NCI-H2227 (cell line): ENCODE results near the gene CASZ1.

Experiments
- DNase-seq: peaks from one replicate; lab custom pipeline; 2025; ENCODE audit not compliant: unreplicated experiment; lab: John Stamatoyannopoulos, UW

Gene CASZ1, protein sequence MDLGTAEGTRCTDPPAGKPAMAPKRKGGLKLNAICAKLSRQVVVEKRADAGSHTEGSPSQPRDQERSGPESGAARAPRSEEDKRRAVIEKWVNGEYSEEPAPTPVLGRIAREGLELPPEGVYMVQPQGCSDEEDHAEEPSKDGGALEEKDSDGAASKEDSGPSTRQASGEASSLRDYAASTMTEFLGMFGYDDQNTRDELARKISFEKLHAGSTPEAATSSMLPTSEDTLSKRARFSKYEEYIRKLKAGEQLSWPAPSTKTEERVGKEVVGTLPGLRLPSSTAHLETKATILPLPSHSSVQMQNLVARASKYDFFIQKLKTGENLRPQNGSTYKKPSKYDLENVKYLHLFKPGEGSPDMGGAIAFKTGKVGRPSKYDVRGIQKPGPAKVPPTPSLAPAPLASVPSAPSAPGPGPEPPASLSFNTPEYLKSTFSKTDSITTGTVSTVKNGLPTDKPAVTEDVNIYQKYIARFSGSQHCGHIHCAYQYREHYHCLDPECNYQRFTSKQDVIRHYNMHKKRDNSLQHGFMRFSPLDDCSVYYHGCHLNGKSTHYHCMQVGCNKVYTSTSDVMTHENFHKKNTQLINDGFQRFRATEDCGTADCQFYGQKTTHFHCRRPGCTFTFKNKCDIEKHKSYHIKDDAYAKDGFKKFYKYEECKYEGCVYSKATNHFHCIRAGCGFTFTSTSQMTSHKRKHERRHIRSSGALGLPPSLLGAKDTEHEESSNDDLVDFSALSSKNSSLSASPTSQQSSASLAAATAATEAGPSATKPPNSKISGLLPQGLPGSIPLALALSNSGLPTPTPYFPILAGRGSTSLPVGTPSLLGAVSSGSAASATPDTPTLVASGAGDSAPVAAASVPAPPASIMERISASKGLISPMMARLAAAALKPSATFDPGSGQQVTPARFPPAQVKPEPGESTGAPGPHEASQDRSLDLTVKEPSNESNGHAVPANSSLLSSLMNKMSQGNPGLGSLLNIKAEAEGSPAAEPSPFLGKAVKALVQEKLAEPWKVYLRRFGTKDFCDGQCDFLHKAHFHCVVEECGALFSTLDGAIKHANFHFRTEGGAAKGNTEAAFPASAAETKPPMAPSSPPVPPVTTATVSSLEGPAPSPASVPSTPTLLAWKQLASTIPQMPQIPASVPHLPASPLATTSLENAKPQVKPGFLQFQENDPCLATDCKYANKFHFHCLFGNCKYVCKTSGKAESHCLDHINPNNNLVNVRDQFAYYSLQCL (N-terminal part only)

DNA sequence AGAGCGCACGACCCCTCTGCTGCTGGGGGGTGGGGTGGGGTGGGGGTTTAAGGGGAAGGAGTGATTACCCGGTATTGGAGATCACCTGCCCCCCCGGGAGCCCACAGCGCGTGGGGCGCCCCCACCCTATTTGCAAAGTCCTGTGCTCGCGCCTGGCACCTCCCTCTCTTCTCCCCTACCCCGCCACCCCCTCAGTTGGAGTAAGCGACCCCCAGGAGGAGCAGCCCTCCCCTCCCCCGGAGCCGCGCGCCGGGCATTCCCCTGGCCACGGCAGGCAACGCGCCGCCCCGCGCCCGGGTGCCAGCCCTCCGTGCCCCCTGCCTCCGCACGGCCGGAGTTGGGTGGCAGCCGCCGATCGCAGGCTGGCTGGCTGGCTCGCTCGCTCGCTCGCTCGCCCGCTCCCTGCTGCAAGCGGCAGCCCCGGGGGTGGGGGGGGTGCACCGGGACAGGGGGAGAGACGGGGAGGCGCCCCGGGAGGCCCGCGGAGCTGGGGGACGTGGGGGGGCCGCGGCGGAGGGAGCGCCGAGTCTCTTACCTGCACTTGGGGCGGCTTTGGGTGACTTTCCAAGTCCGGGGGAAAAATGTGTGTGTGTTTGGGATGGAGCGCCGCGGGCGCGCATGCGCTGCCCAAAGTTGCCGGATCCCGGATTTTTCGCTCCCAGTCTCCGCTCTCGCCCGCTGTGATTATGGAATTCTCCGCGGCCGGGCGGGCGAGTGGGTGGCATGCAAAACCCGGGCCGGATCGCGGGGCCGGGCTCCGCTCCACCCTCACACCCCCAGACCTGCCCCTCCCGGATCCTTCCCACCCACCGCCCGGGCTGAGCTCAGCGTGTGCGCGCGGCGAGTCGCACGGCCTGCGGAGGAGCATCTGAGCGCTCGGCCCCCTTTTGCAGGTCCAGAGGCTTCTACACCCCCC, at the start of gene CASZ1:
Gene CASZ1 (minus strand): TSS at position 618 of the 916 bp plus-strand sequence. CDS start 102,757 bp downstream, outside the sequence.
- peak; percentile 94 for DNase-seq

DNA sequence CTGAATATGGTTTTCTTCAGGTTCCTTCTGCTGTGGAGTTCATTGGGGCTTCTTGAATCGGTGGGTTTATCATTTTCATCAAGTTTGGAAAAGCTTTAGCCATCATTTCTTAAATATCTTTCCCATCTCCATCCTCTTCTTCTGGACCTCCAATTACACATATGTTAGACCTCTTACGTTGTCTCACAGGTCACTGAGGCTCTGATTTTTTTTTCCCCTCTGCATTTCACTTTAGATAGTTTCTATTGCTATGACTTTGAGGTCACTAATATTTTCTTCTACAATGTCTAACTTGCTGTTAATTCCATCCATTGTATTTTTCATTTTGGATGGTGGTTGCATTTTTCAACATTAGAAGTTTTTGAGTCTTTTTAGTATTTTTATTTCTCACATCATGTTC, 47.3 kb upstream of the CASZ1 start:
- DNase-seq: no peak

DNA sequence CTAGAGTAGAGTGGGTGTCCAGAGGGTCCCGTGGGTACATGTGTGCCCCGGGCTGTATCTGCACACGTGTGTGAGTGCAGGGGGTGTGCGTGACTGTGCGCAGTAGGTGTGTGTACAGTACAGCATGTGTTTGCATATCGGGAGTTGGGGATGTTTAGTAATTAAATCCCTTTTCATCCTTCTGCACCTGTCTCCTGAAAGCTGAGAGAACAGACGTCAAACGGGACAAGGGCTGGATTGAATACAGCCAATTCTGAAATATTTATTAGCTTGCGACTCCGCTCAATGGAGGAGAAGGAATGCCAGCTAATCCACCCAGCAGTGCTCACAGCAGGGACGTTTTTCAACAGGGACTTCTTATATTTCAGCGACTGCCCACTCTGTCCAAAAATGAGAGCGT, 44.7 kb upstream of the CASZ1 start:
- no peak for DNase-seq

DNA sequence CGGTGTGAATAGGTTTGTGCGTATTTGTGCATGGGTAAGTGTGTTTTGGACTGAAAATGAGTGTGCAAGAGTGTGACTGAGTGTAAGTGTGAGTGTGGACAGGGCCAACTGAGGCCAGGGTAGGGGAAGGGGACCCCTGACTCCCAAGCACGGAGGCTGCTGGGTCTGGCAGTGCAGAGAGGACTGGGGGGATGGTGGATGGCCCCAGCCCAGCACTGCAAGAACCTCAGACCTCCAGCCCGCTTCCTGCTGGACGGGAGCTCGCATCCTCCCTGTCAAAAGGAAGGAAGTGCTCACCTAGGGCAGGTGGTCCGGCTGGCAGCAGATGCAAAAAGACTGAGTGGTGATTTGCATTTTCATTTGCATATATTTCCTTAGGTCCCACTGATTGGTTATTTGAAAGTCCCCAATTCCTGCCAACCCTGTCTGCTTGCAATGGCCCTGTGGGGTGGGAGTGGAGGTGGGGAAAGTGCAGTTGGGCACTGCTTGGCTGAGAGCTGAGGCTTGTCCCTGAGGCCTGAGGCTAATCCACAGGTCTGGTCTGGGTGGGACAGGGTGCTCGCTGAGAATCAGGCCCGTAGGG, 42.8 kb upstream of the CASZ1 start:
- DNase-seq: no peak

DNA sequence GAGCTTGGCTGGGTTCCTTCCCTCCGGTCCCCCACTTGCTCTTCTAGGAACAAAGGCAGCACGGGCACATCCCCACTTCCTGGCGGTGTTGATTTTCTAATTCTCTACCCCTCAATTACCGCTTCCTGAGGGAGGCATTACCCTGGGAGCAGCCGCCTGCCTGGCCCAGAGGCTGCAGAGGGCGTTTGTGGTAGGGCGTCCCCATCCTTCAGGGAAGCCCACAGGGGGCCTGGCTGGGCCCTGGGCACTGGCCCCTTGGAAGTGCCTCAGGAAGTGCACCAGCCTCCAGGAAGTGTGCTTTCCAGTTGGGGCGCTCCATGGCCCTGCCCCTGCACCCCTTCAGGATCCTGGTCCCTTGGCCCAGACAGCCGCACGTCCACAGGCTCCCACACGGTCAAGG, 42.1 kb upstream of the CASZ1 start:
- peak; percentile 31 for DNase-seq

DNA sequence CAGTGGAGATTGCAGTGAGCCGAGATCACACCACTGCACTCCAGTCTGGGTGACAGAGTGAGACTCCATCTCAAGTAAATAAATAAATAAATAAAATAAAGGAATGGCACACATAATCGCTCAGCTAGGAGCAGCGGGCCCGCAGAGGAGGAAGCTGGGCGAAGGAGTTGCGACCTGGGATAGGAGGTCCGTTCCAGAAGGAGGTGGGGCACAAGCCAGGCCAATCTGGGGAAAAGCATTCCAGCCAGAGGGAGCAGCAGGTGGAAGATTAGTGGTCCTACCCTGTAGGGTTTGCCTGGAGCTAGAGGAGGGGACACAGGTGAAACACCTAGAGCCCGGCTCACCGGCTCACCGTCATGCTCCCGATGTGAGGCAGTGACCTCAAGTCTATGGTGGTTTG, 40.3 kb upstream of the CASZ1 start:
- DNase-seq: no peak

DNA sequence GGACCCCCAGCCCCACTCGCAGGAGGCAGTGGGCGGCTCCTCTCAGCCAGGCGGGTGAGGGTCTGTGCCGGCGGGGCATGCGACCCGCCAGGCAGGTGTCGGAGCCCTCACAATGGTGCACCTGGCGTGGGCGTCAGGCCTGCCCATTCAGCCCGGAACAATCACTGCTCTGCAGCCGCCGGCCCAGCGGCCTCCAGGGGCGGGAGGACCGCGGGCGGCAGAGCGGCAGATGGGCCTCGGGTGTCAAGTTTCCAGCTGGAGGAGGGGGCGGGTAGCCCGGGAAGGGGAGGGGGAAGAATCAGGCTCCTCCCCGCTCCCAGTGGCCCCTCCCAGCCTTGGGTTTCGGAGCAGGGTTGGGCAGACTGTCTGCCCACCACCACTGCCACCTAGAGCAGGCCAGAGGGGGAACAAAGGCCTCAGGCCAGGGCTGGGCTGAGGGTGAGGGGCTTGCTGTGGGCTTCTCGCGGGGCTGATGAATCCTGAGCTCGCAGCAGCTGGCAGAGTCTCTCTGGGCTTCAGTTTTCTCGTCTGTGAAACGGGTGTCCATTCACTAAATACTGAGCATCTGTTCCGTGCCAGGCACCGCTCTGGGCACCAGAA, 39.5 kb upstream of the CASZ1 start:
- peak; percentile 89 for DNase-seq

DNA sequence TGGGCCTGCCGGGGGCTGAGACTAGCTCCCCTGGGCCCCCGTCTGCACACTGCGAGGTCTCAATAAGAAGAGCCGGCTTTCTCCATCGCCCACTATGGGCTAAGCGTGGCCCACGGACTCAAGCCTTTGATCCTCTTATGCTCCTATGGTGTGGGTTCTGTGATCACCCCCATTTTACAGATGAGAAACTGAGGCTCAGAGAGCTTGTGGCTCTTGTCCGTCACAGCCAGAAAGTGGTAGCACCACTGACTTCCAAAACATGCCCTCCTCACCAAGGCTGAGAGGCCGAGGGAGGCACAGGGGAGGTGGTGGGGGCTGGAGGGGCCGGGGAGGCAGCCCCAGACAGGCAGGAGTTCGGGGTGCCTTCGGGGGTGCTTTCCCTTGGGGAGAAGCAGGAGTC, 39.0 kb upstream of the CASZ1 start:
- no peak for DNase-seq

DNA sequence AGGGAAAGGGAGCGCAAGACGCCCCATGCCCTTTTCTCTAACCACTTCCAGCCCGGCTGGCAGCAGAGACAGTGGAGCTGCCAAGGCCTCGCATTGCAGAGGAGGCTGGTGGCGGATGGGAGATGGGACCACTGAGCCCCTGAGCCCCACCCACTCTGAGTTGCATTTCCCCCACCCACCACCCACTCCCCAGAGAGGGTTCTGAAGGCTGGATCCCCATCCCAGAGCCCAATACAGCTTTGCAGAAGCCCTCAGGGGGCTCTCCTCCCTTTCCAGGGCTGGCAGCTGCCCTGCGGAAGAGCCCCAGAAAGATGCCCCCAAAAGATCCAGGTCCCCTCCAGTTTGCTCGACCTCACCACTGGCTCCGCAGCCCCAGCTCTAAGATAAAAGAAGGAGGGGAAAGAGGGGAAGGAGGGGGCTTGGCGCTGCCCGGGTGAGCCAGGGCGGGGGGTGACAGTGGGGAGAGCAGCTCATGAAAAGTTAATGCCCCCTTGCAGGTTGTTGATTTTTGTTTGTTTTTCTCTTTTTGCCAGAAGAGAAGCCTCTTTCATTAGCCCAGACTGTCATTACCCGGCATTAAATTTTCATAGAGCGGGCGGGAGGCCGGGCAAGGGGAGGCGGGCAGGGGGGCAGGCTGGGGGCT, 38.4 kb upstream of the CASZ1 start:
- no peak for DNase-seq

DNA sequence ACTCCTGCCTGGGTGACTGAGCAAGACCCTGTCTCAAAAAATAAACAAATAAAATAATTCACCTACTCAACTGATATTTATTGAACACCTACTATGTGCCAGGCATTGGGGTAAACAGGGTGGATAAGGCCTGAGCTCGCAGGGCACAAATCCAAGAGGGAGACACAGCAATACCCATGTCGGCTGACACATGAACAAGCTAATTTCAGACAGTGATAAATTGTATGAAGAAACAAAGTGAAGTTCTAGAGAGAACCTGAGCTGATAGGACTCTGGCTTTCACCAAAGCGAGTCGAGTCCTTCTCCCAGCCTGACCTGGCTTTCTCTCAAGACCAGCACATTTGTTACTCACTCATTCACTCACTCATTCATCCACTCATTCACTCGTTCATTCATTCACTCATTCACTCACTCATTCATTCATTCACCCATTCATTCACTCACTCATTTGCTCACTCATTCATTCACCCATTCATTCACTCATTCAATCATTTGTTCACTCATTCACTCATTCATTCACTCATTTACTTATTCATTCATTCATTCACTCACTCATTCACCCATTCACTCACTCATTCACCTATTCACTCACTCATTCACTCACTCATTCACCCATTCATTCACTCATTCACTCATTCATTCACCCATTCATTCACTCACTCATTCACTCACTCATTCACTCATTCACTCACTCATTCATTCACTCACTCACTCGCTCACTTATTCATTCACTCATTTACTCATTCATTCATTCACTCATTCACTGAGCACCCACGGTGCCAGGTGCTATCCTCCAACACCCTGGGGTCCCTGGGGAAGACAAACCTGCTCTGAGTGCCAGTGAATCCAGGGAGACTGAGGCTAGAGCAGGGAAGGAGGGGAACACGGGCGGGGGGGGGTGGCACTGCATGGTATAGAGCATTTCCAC, 37.4 kb upstream of the CASZ1 start:
- DNase-seq: peak; percentile 40

DNA sequence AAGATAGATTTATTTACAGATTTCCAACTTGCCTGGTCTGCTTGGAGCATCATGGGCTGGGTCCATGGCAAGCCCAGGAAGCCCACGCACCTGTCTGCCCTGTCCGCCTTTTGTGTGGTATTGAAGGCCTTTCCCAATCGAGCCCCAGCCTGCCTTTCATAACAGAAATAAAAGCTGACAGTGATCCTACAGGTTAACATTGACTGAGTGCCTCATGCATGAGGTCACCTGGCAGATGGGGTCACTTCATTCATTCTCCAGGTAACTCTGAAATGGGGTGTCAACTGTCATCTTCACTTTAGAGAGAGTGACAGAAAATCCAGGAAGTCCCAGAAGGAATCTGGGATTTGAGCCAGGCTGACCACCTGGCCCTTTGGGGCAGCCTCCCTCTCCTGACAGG, 36.3 kb upstream of the CASZ1 start:
- DNase-seq: no peak

DNA sequence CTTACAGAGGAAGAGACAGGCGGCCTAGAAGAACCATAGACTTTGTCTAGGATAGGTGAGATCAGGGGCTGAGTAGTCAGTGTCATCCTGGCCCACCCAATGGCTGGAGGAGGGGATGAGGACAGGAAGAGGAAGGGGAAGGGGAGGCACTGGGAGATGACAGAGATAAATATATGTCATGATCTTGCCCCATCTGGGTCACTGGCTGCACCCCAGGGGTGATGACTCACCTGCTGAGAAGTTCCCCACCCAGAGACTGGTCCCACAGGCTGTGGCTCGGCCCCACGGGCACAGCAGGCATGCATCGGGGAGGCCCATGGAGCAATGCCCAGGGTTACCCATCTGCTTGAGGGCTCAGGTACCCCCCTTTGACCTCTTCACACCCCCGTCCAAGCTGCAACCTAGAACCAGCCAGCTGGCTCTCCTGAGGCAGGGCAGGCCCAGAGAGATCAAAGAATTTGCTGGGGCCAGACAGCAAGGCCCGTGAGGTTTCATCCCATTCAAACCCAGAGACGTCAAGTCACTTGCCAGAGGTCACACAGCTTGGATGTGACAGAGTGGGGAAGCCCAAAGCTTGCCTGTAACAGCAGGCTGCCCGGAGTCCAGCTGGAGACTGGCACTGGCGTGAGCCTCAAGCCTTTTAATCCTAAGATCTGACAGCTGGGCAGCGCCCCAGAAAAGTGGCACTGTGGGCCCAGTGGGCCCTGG, 34.7 kb upstream of the CASZ1 start:
- DNase-seq: no peak

DNA sequence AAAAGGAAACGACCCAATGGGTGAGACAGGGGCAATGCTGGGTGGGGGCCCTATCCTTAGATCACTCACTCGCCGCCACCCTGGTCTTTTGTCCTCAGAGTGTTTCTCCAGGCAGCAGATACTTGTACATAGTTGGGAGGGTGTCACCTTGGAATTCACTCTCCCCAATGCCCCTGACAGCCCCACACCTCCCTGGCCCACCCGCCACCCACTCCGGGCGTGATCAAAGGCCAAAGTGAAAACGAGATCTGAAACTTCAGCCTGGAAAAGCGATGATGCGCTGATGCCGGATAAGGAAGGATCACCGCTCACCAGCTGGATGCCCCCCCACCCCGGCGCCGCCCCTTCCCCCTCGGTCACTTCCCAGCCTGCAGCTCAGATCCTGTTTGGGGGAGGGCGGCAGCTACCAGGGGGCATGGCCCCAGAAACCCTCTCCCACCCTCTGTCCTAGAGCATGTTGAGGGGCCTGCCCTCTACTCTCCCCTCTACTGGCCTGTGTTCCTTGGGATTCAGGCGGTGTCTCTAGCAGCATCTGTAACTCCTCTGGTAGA, 33.6 kb upstream of the CASZ1 start:
- DNase-seq: no peak

DNA sequence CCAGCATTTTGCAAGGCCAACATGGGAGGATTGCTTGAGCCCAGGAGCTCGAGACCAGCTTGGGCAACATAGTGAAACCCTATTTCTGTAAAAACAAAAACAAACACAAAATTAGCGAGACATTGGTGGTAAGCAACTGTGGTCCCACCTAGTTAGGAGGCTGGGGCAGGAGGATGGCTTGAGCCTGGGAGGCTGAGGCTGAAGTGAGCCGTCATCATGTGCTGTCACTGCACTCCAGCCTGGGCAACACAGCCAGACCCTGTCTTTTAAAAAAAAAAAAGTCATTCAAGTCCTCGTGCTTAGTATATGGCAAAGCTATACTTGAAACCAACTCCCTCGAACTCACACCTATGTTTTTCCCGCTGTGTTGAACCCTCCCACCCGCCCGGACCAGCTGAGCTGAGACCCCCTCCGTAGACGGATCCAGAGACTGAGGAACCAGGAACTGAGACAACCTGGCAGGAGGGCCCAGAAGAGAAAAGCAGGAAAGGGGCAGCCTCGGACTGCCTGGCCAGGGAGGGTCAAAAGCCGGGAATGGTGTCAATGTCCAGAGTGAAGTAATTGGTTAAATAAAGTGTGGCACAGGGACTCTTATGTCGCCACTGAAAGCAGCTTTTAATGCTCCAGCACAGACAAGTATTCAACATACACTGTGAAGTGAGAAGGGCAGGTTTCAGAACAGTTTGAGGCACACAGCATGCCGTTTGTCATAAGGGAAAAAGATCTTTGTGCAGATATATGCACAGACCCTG, 32.8 kb upstream of the CASZ1 start:
- no peak for DNase-seq

DNA sequence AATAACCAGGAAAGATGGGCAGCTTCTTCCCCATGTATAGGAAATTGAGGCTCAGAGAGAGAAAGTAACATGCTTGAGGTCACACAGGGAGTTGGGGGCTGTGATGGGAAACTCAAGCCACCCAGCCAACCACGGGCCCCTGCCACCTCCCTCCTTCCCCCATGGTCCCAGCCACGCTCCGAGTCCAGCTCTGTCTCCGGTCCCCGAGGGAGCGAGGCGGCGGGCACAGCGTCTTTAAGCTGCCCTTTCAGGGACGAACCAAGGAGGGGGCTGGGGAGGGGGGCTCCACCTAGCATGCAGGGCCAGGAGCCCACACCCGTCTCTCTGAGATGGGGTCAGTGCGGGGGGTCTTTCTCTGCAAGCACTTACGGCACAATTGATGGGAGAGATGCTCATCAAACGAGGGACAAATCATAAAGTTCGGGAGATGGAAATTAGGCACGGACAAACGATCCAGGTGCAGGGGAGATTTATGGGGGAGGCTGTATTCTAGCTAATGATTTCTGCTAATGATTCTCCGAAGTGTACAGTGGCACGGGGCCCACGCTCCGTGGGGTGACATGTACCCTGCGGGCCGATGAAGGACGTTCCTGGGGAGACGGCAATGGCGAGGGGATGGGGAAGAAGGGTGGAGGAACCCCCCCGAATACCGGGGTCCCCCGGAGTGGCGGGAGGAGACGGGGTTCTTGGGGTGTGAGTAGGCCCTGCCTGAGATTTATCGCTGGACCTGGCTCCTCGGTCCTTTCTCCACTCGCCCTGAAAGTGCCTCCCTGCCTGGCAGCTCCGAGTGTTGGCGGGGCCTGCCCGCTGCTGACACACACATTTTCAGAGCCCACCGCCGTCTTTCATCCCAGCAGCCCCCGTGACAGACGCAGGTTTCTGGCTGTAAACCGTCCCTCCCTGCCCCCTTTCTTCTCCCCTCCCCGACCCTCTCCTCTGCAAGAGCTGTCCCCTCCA, 31.2 kb upstream of the CASZ1 start:
- no peak for DNase-seq
